ENCODE data around the gene APOA5. TPM values are rescaled to one million over a fixed set of nuclear protein-coding genes. Genes with fewer than 3 reads are reported as not detected.
A peak's percentile ranks its signal among the peaks of the same experiment; 100 is the strongest.

Gene APOA5
- total and polyA plus RNA-seq, 2 of the 13 experiments (the other 11 are each of a cell fraction or from before 2014, with no cell fraction given) = 44.0 to 49.1 TPM

DNA sequence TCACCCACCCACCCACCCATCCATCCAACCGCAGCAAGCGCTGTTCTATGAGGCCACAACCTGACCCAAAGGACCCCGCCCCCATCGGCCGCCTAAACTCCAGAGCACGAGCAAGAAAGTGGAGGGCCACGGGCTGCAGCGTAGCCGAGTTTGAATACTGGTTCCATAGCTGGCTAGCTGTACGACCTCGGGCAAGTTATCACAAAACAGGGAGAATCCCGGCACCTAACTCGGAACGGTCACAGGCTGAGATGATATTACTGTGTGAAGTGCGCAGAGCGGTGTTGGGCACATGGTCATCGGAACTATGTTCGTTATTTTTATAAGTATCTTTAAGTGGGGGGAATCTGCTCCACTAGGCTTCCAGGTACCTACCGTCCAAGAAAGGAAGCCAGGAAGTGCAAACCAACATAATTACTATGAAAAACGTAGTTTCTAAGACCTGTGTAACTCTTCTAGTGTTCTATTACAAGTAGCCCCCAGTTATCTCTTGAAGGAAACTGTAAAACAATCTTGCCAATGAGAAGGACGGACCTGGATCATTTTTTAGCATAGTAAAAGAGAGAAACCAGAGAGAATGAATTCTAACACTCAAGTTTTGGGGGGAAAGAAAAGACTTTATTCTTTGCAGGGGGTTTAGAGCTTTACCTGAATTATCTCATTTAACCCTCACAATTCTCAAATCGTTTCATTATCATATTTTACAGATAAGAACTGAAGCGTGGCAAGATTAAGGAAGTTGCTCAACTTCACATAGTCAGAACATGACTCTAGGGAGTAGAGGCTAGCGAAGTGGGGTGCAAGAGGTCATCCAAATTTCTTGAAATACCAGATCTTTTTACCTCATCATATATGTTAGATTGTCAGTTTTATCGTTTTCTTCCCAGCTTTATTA, 18.2 kb downstream of the APOA5 start (continued):
- TF ChIP-seq, protein P1, sequence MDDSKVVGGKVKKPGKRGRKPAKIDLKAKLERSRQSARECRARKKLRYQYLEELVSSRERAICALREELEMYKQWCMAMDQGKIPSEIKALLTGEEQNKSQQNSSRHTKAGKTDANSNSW (CRISPR knock-in tag; IDR thresholded peaks at IDR 0.05; ENCODE audit: borderline replicate concordance) = no peak
- TF ChIP-seq ZC3H4 (CRISPR knock-in tag; IDR thresholded peaks at IDR 0.05; ENCODE audit: borderline replicate concordance) = peak; percentile 25; the same call in 1 of the 2 replicates
- peak; percentile 20; the same call in 1 of the 2 replicates for TF ChIP-seq DMAP1 (CRISPR knock-in tag; IDR thresholded peaks at IDR 0.05)
- TF ChIP-seq CBX5 (CRISPR knock-in tag; IDR thresholded peaks at IDR 0.05; ENCODE audit: borderline replicate concordance) = no peak
- TF ChIP-seq, protein P2, sequence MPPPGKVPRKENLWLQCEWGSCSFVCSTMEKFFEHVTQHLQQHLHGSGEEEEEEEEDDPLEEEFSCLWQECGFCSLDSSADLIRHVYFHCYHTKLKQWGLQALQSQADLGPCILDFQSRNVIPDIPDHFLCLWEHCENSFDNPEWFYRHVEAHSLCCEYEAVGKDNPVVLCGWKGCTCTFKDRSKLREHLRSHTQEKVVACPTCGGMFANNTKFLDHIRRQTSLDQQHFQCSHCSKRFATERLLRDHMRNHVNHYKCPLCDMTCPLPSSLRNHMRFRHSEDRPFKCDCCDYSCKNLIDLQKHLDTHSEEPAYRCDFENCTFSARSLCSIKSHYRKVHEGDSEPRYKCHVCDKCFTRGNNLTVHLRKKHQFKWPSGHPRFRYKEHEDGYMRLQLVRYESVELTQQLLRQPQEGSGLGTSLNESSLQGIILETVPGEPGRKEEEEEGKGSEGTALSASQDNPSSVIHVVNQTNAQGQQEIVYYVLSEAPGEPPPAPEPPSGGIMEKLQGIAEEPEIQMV (CRISPR knock-in tag; IDR thresholded peaks at IDR 0.05; ENCODE audit: low read depth) = 0 out of 2 replicates have a peak, but pooled peaks have one; percentile 4
- no peak for TF ChIP-seq HNRNPL (IDR thresholded peaks at IDR 0.05; ENCODE audit: low read depth, low read length)
- TF ChIP-seq NFYB (CRISPR knock-in tag; IDR thresholded peaks at IDR 0.05) = 0 out of 2 replicates have a peak, but pooled peaks have one; percentile 5
- TF ChIP-seq ZNF777 (CRISPR knock-in tag; IDR thresholded peaks at IDR 0.05) = peak; percentile 84
- no peak for TF ChIP-seq SMARCE1 (IDR thresholded peaks at IDR 0.05; ENCODE audit: borderline replicate concordance)
- TF ChIP-seq ZNF12 (CRISPR knock-in tag; IDR thresholded peaks at IDR 0.05) = 0 out of 2 replicates have a peak, but pooled peaks have one; percentile 7

All from HepG2 (cell line).